T-helper 1 cell treated with Interleukin-12 subunit alpha and Interleukin-12 subunit beta and Interleukin-4 antibody, amounts not matched to agents 30 μg/mL and 1 μg/mL, for 36 hours (primary cell): ENCODE measurements around the gene BEAN1.

ENCODE experiments used
- H3K27ac Mint-ChIP-seq: one replicate; pipeline ENCODE4 v1.8.0; 2021; ENCODE audit warnings: mild to moderate bottlenecking, mixed read lengths
- H3K27me3 Mint-ChIP-seq: one replicate; pipeline ENCODE4 v1.8.0; 2021; ENCODE audit warnings: low read depth, mixed read lengths
- H3K36me3 Mint-ChIP-seq: one replicate; pipeline ENCODE4 v1.8.0; 2021; ENCODE audit warnings: low read depth, mixed read lengths
- H3K4me1 Mint-ChIP-seq: one replicate; pipeline ENCODE4 v1.8.0; 2021; ENCODE audit warnings: low read depth, mixed read lengths
- H3K4me3 Mint-ChIP-seq: one replicate; pipeline ENCODE4 v1.8.0; 2021; ENCODE audit warnings: mild to moderate bottlenecking, moderate library complexity, mixed read lengths
- H3K9me3 Mint-ChIP-seq: one replicate; pipeline ENCODE4 v1.8.0; 2021; ENCODE audit warnings: mixed read lengths

BEAN1 gene, protein sequence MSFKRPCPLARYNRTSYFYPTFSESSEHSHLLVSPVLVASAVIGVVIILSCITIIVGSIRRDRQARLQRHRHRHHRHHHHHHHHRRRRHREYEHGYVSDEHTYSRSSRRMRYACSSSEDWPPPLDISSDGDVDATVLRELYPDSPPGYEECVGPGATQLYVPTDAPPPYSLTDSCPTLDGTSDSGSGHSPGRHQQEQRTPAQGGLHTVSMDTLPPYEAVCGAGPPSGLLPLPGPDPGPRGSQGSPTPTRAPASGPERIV

DNA sequence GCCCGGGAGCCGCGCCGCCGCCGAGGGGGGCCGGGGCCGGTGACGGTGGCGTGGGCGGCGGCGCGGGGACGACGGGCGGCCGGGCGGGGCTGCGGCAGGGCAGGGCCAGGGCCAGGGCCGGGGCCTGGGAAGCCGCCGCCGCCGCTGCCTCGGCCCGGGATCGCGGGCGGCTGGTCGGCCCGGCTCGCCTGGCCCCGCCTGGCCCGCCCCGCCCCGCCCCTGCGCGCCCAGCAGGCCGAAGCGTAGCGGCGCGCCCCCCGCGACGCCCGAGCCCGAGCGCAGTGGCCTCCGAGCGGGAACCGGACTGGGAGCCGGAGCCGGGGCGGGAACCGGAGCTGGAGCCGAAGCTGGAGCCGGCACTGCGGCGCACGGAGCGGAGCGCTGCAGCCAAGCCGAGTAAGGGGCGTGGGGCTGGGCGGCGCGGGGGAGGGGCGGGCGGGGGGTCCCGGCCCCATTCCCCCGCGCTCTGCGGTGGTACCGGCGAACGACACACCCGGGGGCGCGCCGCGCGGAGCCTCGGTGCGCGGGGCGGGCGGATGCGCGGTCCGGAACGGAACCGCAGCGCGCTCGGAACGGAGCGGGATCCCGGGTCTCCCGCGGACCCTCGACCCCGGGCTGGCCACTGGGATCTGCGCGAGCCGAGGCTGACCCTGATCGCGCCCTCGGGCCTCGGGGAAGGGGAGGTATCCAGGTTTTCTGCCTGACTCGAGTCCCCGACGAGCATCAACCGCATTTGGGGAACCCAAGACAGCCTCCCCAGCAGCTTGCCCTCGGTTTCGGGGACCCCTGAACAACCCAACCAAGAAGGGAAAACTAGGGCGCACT lies at the start of gene BEAN1:
Gene BEAN1 (plus strand): TSS at position 260 of the 825 bp plus-strand sequence. CDS start 10,382 bp downstream, outside the sequence.
- Mint-ChIP-seq H3K4me1 (no peaks in the 10 kb centered on the region), H3K27ac (no peak within 1 kb of the TSS), H3K4me3 (no peak within 1 kb of the TSS), H3K27me3 (peaks cover 88% of the 10 kb centered on the region), H3K9me3 (no peaks in the 10 kb centered on the region), H3K36me3 (no peaks in the 10 kb centered on the region)

DNA sequence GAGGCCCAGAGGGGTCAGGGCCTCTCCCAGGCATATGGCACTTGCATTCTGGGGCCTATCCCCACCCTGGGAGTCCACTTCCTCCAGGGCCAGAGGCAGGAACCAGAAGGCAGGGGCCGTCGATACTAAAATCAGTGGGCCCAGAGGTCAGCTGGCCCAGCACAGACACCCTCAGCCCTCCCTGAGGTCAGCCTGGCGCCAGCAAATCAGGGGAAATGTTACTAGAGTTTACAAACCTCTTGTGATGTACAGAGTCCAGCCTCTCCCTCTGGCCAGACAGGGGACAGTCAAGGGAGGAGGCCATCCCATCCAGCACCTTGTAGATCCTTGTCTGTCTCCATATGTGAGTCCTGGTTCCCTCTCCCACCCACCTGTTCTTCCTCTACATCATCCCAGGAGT lies 49.8 kb upstream of the BEAN1 start:
- H3K27me3 Mint-ChIP-seq: no peaks in the 10 kb centered on the region
- no peak overlapping the region for H3K27ac Mint-ChIP-seq
- no peaks in the 10 kb centered on the region for H3K4me1 Mint-ChIP-seq
- no peak overlapping the region for H3K4me3 Mint-ChIP-seq
- H3K9me3 Mint-ChIP-seq: no peaks in the 10 kb centered on the region
- H3K36me3 Mint-ChIP-seq: no peaks in the 10 kb centered on the region

DNA sequence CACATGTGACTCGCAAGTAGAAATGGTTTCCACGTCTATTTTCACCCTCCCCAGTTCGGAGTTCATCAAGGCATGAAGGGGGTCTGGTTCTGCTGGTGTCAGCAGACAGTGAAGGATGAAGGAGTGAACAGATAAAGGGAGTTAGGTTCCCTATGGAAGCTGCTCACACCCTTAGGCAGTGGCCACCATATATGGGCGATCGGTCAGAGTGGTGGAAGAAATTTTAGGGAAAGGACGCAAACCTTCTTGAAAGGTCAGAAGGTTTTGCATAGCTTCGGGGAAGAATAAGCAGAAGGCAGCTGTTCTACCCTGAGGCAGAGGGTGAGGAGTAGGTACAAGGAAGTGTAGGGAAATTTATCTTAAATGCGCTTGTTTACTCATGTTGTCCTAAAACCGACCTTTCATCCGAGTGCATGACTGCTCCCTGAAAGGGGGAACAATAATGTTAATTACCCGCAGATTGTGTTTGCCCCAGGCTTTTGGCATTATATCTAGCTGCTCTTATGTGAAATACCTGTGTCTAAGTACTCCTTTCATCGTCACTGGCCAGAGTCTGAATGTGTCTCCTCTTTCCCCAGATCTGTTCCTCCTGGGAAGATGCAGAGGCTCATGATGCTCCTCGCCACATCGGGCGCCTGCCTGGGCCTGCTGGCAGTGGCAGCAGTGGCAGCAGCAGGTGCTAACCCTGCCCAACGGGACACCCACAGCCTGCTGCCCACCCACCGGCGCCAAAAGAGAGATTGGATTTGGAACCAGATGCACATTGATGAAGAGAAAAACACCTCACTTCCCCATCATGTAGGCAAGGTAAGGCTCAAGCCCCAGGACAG lies 48.1 kb upstream of the BEAN1 start:
- no peaks in the 10 kb centered on the region for H3K27me3 Mint-ChIP-seq
- no peak overlapping the region for H3K27ac Mint-ChIP-seq
- no peaks in the 10 kb centered on the region for H3K9me3 Mint-ChIP-seq
- H3K36me3 Mint-ChIP-seq: no peaks in the 10 kb centered on the region
- no peaks in the 10 kb centered on the region for H3K4me1 Mint-ChIP-seq
- no peak overlapping the region for H3K4me3 Mint-ChIP-seq

DNA sequence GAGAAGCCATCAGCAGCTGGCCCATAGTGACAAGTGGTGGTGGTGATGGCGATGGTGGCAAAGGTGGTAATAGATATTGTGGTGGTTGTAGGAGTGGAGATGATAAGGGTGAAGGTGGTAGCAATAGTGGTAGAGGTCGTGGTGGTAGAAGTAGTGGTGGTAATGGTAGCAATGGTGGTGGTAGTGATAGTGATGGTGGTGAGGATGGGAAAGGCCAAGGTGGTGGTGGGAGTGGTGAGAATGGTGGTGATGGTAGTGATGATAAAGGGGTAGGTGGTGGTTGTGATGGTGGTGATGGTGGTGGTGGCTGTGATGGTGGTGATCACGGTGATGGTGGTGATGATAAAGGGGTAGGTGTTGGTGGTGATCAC lies 47.5 kb upstream of the BEAN1 start:
- H3K36me3 Mint-ChIP-seq: no peaks in the 10 kb centered on the region
- H3K4me1 Mint-ChIP-seq: no peaks in the 10 kb centered on the region
- H3K4me3 Mint-ChIP-seq: no peak overlapping the region
- no peak overlapping the region for H3K27ac Mint-ChIP-seq
- no peaks in the 10 kb centered on the region for H3K27me3 Mint-ChIP-seq
- no peaks in the 10 kb centered on the region for H3K9me3 Mint-ChIP-seq

- Mint-ChIP-seq H3K4me3 (no peak overlapping the region), H3K27me3 (no peaks in the 10 kb centered on the region), H3K36me3 (no peaks in the 10 kb centered on the region), H3K4me1 (no peaks in the 10 kb centered on the region), H3K27ac (no peak overlapping the region), H3K9me3 (no peaks in the 10 kb centered on the region)
Observed at GRCh38 chr16:66380421-66380820, 46.7 kb upstream of the BEAN1 start.

GRCh38 chr16:66381585-66382170 lies 45.4 kb upstream of the BEAN1 start:
- Mint-ChIP-seq H3K27ac (no peak overlapping the region), H3K9me3 (no peaks in the 10 kb centered on the region), H3K27me3 (no peaks in the 10 kb centered on the region), H3K4me1 (no peaks in the 10 kb centered on the region), H3K36me3 (no peaks in the 10 kb centered on the region), H3K4me3 (no peak overlapping the region)

DNA sequence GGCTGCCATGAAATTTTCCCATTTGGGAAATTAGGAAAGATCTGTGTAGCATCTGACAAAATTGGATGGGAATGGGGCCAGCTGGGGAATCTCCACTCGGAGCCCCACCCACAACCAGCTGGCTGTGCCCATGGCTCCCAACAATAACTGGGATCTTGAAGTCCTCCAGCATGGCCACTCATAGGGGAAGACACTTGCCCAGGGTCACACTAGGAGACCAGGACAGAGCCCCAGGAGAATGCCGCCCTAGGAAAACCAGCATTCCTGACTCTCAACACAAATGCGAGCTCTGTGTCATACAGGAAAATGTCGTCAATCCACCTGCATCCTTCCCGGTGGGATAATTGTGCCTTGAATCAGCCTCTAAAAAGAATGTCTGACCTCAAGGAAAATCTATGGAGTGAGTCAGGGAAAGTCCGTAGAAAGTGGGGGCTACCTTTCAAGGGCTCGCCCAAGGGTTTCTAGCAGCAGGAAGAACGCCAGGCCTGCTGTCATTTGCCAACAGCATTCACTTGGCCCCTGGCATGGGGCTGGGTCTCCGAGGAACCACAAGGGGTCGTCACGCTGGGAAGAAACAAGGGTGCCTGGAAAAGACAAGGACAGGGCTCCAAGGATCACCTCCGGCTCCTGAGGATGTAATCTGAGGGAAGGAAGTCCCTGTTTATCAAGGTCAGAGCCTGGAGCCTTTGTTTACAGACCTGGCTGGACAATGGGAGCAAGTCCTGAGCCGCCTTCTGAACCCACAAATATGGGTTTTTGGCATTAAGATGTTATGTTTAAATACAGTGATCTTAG lies 44.7 kb upstream of the BEAN1 start:
- no peaks in the 10 kb centered on the region for H3K36me3 Mint-ChIP-seq
- H3K4me3 Mint-ChIP-seq: no peak overlapping the region
- no peaks in the 10 kb centered on the region for H3K4me1 Mint-ChIP-seq
- H3K27me3 Mint-ChIP-seq: no peaks in the 10 kb centered on the region
- H3K27ac Mint-ChIP-seq: no peak overlapping the region
- H3K9me3 Mint-ChIP-seq: no peaks in the 10 kb centered on the region

GRCh38 chr16:66382966-66383299 lies 44.2 kb upstream of the BEAN1 start:
- H3K4me1 Mint-ChIP-seq: no peaks in the 10 kb centered on the region
- no peaks in the 10 kb centered on the region for H3K9me3 Mint-ChIP-seq
- no peak overlapping the region for H3K27ac Mint-ChIP-seq
- no peaks in the 10 kb centered on the region for H3K27me3 Mint-ChIP-seq
- no peaks in the 10 kb centered on the region for H3K36me3 Mint-ChIP-seq
- H3K4me3 Mint-ChIP-seq: no peak overlapping the region

- H3K4me1 Mint-ChIP-seq: no peaks in the 10 kb centered on the region
- no peak overlapping the region for H3K4me3 Mint-ChIP-seq
- H3K36me3 Mint-ChIP-seq: no peaks in the 10 kb centered on the region
- no peaks in the 10 kb centered on the region for H3K9me3 Mint-ChIP-seq
- no peak overlapping the region for H3K27ac Mint-ChIP-seq
- no peaks in the 10 kb centered on the region for H3K27me3 Mint-ChIP-seq
Observed at GRCh38 chr16:66383551-66383950, 43.5 kb upstream of the BEAN1 start.

GRCh38 chr16:66385415-66385814 lies 41.7 kb upstream of the BEAN1 start:
- Mint-ChIP-seq H3K4me1 (no peaks in the 10 kb centered on the region), H3K27me3 (no peaks in the 10 kb centered on the region), H3K9me3 (no peaks in the 10 kb centered on the region), H3K36me3 (no peaks in the 10 kb centered on the region), H3K4me3 (no peak overlapping the region), H3K27ac (no peak overlapping the region)

GRCh38 chr16:66386629-66387622 lies 40.2 kb upstream of the BEAN1 start:
- Mint-ChIP-seq H3K27me3 (no peaks in the 10 kb centered on the region), H3K27ac (no peak overlapping the region), H3K4me1 (no peaks in the 10 kb centered on the region), H3K9me3 (no peaks in the 10 kb centered on the region), H3K36me3 (no peaks in the 10 kb centered on the region), H3K4me3 (no peak overlapping the region)

- no peak overlapping the region for H3K4me3 Mint-ChIP-seq
- no peaks in the 10 kb centered on the region for H3K4me1 Mint-ChIP-seq
- H3K27ac Mint-ChIP-seq: no peak overlapping the region
- H3K9me3 Mint-ChIP-seq: no peaks in the 10 kb centered on the region
- H3K36me3 Mint-ChIP-seq: no peaks in the 10 kb centered on the region
- no peaks in the 10 kb centered on the region for H3K27me3 Mint-ChIP-seq
Observed at GRCh38 chr16:66387817-66388332, 39.2 kb upstream of the BEAN1 start.
